C4-2B (cell line): Measurements from ENCODE around the gene DSCAM.
"Not testable (repeated sequence)": the region's sequence is repeated elsewhere in the genome, so short reads cannot be mapped to it uniquely, and the experiment has no call there.

Experiments used
- H3K27ac ChIP-seq: fragments of 450-650 bp; 2 replicates; pipeline ENCODE4 v1.5.1; 2017
- ZFX ChIP-seq: fragments of 450-650 bp; IDR thresholded peaks from 2 replicates; pipeline ENCODE4 v1.6.1; 2017
- TF ChIP-seq, protein P1 (sequence below): fragments of 450-650 bp; conservative IDR thresholded peaks from 2 replicates; pipeline ENCODE4 v1.5.1; 2017; ENCODE audit warnings: mild to moderate bottlenecking

Gene DSCAM

DNA sequence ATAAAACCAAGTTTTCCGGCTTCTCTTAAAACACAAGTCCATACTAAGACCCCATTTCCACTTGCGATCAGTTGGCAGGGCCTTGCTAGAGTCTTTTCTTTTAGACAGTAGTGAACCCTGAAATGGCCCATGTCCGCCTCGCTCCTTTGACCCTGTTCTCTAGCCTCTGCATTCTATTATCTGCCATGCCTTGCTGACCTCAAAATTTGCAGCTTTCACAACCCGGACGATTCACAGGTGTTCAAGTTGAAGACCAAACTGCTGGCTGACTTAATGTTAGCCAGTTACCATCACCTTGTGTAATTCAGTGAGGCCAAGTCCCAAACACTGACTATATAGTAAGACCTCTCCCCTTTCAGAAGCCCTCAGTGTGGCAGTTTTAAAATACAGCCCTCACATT, 805.5 kb downstream of the DSCAM start:
- H3K27ac ChIP-seq, result no peak overlapping the region
- no peak for TF ChIP-seq ZFX
- TF ChIP-seq, protein P1, sequence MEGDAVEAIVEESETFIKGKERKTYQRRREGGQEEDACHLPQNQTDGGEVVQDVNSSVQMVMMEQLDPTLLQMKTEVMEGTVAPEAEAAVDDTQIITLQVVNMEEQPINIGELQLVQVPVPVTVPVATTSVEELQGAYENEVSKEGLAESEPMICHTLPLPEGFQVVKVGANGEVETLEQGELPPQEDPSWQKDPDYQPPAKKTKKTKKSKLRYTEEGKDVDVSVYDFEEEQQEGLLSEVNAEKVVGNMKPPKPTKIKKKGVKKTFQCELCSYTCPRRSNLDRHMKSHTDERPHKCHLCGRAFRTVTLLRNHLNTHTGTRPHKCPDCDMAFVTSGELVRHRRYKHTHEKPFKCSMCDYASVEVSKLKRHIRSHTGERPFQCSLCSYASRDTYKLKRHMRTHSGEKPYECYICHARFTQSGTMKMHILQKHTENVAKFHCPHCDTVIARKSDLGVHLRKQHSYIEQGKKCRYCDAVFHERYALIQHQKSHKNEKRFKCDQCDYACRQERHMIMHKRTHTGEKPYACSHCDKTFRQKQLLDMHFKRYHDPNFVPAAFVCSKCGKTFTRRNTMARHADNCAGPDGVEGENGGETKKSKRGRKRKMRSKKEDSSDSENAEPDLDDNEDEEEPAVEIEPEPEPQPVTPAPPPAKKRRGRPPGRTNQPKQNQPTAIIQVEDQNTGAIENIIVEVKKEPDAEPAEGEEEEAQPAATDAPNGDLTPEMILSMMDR, result no peak

DNA sequence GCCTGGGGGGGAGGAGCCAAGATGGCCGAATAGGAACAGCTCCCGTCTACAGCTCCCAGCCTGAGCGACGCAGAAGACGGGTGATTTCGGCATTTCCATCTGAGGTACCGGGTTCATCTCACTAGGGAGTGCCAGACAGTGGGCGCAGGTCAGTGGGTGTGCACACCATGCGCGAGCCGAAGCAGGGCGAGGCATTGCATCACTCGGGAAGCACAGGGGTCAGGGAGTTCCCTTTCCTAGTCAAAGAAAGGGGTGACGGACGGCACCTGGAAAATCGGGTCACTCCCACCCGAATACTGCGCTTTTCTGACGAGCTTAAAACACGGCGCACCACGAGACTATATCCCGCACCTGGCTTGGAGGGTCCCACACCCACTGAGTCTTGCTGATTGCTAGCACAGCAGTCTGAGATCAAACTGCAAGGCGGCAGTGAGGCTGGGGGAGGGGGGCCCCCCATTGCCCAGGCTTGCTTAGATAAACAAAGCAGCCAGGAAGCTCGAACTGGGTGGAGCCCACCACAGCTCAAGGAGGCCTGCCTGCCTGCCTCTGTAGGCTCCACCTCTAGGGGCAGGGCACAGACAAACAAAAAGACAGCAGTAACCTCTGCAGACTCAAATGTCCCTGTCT, 813.7 kb downstream of the DSCAM start:
- H3K27ac ChIP-seq, result not testable (repeated sequence)

DNA sequence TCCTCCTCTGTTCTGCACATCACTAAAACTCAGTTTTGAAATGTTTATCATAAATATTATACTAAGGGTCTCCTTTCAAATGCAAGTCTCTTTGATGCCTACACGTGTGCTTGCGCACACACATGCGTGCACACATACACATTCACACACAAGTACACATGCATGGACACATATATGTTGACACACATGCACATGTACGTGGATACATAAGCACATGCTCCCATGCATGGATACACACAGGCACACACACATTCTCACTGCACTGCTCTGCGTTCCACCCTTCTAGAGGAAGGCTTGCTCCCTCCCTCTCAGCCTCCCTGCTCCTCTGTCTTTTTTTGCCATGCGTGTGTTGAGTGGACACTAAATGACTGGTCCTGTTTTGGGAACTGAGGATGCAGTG, 817.1 kb downstream of the DSCAM start:
- no peak overlapping the region for H3K27ac ChIP-seq
- TF ChIP-seq ZFX, result no peak
- TF ChIP-seq, protein P1, result no peak

DNA sequence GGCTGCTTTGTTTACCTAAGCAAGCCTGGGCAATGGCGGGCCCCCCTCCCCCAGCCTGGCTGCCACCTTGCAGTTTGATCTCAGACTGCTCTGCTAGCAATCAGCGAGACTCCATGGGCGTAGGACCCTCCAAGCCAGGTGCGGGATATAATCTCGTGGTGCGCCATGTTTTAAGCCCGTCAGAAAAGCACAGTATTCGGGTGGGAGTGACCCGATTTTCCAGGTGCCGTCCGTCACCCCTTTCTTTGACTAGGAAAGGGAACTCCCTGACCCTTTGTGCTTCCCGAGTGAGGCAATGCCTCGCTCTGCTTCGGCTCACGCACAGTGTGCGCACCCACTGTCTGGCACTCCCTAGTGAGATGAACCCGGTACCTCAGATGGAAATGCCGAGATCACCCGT, 818.6 kb downstream of the DSCAM start:
- not testable (repeated sequence) for H3K27ac ChIP-seq

DNA sequence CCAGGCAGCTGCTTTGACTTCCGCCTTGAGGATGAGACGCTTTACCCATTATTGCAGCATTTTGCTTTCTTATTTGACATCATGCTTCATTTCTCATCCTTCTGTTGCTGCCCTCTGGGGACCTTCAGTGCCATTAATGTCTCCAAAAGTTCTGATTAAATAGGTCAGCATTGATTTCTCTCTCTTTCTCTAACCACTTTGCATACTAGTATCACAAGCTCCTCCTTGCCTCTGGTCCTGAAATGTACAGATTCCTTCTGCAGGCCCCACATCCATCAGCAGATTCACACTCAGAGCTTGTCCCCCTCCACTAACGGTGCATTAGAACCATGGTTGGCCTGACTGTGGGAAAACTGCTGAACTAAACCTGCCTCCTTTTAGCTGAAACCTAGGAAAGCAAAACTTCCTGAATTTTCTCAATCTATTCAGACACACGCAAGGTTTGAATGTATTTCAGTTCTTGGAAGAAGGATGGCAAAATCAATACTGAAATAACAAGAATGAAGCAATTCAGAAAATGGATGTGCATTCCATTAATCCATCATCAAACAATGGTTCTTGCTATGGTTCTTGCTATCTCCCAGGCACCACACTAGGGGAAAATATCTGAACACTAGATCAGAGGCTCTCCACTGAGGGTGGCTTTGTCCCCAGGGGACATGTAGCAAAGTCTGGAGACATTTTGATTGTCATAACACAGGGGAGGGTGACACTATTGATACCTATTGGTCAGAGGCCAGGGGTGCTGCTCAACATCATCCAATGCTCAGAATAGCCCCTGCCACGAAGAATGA, 825.2 kb downstream of the DSCAM start:
- TF ChIP-seq, protein P1, result no peak
- TF ChIP-seq ZFX, result no peak
- no peak overlapping the region for H3K27ac ChIP-seq

DNA sequence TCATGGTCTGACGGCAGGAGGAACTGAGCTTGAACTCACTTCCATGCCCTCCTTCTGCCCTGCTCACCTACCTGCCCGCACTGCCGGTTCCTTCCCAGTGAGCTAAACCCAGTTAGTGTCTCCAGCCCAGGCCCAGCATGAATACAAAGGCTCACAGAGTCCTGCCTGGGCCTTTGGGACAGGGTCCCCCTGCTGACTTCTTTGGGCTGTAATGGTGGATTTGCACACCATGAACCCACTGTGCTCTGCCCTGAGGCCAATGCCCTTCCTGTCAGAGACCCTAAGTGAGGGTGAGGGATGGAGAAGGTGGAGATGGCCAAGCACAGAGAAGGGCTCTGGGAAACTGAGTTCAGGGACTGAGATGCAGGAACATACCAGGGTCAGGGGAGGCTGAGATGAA, 826.3 kb downstream of the DSCAM start:
- TF ChIP-seq, protein P1, result no peak
- TF ChIP-seq ZFX, result no peak
- H3K27ac ChIP-seq, result no peak overlapping the region

DNA sequence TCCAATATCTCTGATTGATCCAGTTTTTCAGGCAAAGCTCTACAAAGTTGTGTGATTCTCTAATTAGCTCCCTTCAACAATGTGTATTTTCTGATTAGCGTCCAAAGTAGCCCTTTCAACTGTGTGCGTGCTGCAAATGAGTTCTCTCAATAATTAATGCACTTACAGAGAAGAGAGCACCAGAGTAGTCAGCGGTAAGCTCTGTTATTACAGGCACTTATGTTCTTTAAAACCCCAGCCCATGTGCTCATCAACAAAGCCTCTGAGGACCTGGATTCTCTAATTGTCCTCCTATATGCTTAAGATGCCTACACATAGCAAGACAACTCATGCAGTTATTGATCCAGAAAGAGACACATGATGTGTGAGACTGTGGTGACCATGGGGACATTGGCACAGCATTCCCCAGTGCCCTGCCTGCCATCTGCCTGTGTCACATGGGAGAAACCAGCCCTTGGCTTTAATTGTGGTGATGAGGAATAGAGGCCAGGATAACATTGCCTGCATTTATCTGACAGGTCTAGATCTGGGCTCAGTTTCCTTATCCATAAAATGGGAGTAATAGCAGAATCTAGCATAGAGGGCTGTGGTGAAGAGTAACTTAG, 828.0 kb downstream of the DSCAM start:
- H3K27ac ChIP-seq, result no peak overlapping the region
- TF ChIP-seq, protein P1, result no peak
- no peak for TF ChIP-seq ZFX

DNA sequence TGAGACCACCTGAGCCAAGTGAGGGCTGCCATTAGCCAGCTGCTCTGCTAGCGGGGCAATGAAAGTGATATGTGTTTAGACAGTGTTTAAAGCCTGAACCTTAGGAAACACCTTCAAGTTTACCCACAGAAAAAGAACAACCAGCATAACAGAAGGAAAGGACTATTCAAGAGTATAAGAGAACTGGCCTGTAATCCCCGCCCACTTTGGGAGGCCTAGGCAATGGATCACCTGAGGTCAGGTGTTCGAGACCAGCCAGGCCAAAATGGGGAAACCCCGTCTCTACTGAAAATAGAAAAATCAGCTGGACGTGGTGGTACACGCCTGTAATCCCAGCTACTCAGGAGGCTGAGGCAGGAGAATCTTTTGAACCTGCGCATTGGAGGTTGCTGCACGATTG, 830.3 kb downstream of the DSCAM start:
- TF ChIP-seq, protein P1, result no peak
- TF ChIP-seq ZFX, result no peak
- no peak overlapping the region for H3K27ac ChIP-seq
